Mesenchymal stem cell (in vitro differentiated cells and primary cell): ENCODE results near the gene XAB2.

Experiments used
- DNase-seq: peaks from one replicate; pipeline ENCODE4 v3.0.0-alpha.2; 2013
- H2AFZ ChIP-seq: one replicate; pipeline ENCODE4 v1.6.1; 2013; ENCODE audit warnings: low read depth, mild to moderate bottlenecking, control low read depth, inconsistent platforms, low read length, moderate library complexity
- H2AK5ac ChIP-seq: 2 replicates; pipeline ENCODE4 v1.6.1; 2013; ENCODE audit warnings: low read length, moderate library complexity, mild to moderate bottlenecking, inconsistent platforms; ENCODE audit not compliant: severe bottlenecking
- H2BK120ac ChIP-seq: one replicate; pipeline ENCODE4 v1.6.1; 2013; ENCODE audit warnings: low read depth, mild to moderate bottlenecking, inconsistent platforms, low read length, moderate library complexity
- H2BK12ac ChIP-seq, 2 experiments: one replicate each; pipeline ENCODE4 v1.6.1; 2013; ENCODE audit warnings: inconsistent platforms in 2 of 2, low read length in 2 of 2, mild to moderate bottlenecking in 2 of 2, moderate library complexity in 2 of 2, control low read depth in 1 of 2
- H2BK15ac ChIP-seq: one replicate; pipeline ENCODE4 v1.6.1; 2013; ENCODE audit warnings: mild to moderate bottlenecking, low read depth, inconsistent platforms; ENCODE audit not compliant: poor library complexity, severe bottlenecking
- H2BK5ac ChIP-seq: 2 replicates; pipeline ENCODE4 v1.6.1; 2013; ENCODE audit warnings: low read depth, mild to moderate bottlenecking, low read length, control low read depth, inconsistent platforms; ENCODE audit not compliant: poor library complexity, severe bottlenecking
- H3K14ac ChIP-seq, 2 experiments: one replicate each; pipeline ENCODE4 v1.6.1; 2013; ENCODE audit warnings: inconsistent platforms in 2 of 2, low read length in 2 of 2, control low read depth in 1 of 2, mild to moderate bottlenecking in 1 of 2, moderate library complexity in 1 of 2
- H3K18ac ChIP-seq, 2 experiments: one replicate each; pipeline ENCODE4 v1.6.1; 2013; ENCODE audit warnings: inconsistent platforms in 2 of 2, low read length in 2 of 2, control low read depth in 1 of 2, low read depth in 1 of 2, mild to moderate bottlenecking in 1 of 2
- H3K23ac ChIP-seq, 2 experiments: one replicate each; pipeline ENCODE4 v1.6.1; 2013; ENCODE audit warnings: inconsistent platforms in 2 of 2, low read length in 2 of 2, mild to moderate bottlenecking in 2 of 2, moderate library complexity in 2 of 2, control low read depth in 1 of 2
- H3K27ac ChIP-seq: 2 replicates; pipeline ENCODE4 v1.5.1; 2013; ENCODE audit warnings: mild to moderate bottlenecking, moderate library complexity, low read length, control low read depth, inconsistent platforms; ENCODE audit not compliant: poor library complexity, severe bottlenecking
- H3K27me3 ChIP-seq, 2 experiments: 2 replicates each; pipeline versions ENCODE4 v1.6.1 to v1.7.0; 2013; ENCODE audit warnings: low read length in 2 of 2, mild to moderate bottlenecking in 2 of 2, moderate library complexity in 2 of 2, control low read depth in 1 of 2, inconsistent platforms in 1 of 2; ENCODE audit not compliant: control insufficient read depth in 1 of 2, insufficient read depth in 1 of 2
- H3K36me3 ChIP-seq, 2 experiments: 2 replicates each; pipeline versions ENCODE4 v1.6.1 to v1.7.0; 2013; ENCODE audit warnings: low read length in 2 of 2, control low read depth in 1 of 2, inconsistent platforms in 1 of 2, low read depth in 1 of 2, mild to moderate bottlenecking in 1 of 2; ENCODE audit not compliant: insufficient read depth in 2 of 2, control insufficient read depth in 1 of 2
- H3K4ac ChIP-seq, 2 experiments: one replicate each; pipeline ENCODE4 v1.6.1; 2013; ENCODE audit warnings: inconsistent platforms in 2 of 2, low read length in 2 of 2, mild to moderate bottlenecking in 2 of 2, moderate library complexity in 2 of 2, control low read depth in 1 of 2, low read depth in 1 of 2
- H3K4me1 ChIP-seq: 2 replicates; pipeline ENCODE4 v1.6.1; 2013; ENCODE audit warnings: low read depth, low read length, control low read depth; ENCODE audit not compliant: control insufficient read depth, insufficient read depth
- H3K4me2 ChIP-seq: 2 replicates; pipeline ENCODE4 v1.6.1; 2013; ENCODE audit warnings: low read length, mild to moderate bottlenecking, inconsistent platforms; ENCODE audit not compliant: poor library complexity, severe bottlenecking
- H3K4me3 ChIP-seq, 2 experiments: 2 replicates each; pipeline versions ENCODE4 v1.5.1 to v1.7.0; 2013; ENCODE audit warnings: low read length in 2 of 2, mild to moderate bottlenecking in 2 of 2, control low read depth in 1 of 2, low read depth in 1 of 2; ENCODE audit not compliant: insufficient read depth in 1 of 2
- H3K79me1 ChIP-seq: replicated peaks from 2 replicates; pipeline ENCODE4 v1.6.1; 2013; ENCODE audit warnings: mild to moderate bottlenecking, control low read depth, low read length, inconsistent platforms; ENCODE audit not compliant: poor library complexity, severe bottlenecking
- H3K9ac ChIP-seq: 2 replicates; pipeline ENCODE4 v1.7.0; 2013; ENCODE audit warnings: mild to moderate bottlenecking, low read length, moderate library complexity
- H3K9me3 ChIP-seq: 2 replicates; pipeline ENCODE4 v1.7.0; 2013; ENCODE audit warnings: mild to moderate bottlenecking, low read length; ENCODE audit not compliant: control insufficient read depth
- H4K8ac ChIP-seq: one replicate; pipeline ENCODE4 v1.6.1; 2013; ENCODE audit warnings: inconsistent platforms, mild to moderate bottlenecking, low read length, moderate library complexity
- H4K91ac ChIP-seq: one replicate; pipeline ENCODE4 v1.6.1; 2013; ENCODE audit warnings: mild to moderate bottlenecking, low read length, inconsistent platforms
- WGBS: methylation state at CpG from one replicate; pipeline ENCODE4 v1.1.7; 2013; ENCODE audit warnings: mixed read lengths; 5-methylcytosine and 5-hydroxymethylcytosine counted together

XAB2 gene

DNA sequence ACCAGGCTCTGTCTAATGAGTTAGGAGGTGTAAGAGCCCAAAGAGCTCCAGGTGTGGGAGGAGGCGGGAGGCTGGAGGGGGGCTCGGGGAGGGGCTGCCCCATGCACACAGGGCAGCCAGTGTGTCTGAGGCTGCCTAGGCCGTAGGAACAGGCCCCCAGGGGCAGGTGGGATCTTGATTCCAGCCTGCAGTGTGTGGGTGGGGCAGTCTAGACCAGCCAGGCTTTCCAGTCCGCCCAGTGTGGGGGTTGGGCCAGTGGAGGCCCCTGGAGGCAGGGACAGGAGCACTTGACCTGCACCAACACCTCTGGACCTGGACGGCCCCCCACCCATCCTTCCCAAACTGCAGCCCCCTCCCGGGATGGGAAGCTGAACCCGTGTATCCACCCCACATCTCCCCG lies 39.1 kb downstream of the XAB2 start:
- Histone ChIP-seq H3K14ac (no peak overlapping the region), H2BK15ac (no peak overlapping the region), H3K27me3 (peaks cover 14 to 36% of the 10 kb centered on the region in 2 experiments), H3K9me3 (no peaks in the 10 kb centered on the region), H3K4me1 (no peaks in the 10 kb centered on the region), H2BK5ac (no peak overlapping the region), H3K79me1 (no peaks in the 10 kb centered on the region), H3K18ac (no peak overlapping the region), H4K91ac (no peak overlapping the region), H2BK12ac (no peak overlapping the region), H3K4me3 (no peak overlapping the region), H2AK5ac (no peak overlapping the region), H3K4me2 (no peak overlapping the region), H3K9ac (no peak overlapping the region), H2BK120ac (no peak overlapping the region), H2AFZ (no peak overlapping the region), H3K4ac (no peak overlapping the region), H3K27ac (no peak overlapping the region), H4K8ac (no peak overlapping the region), H3K23ac (no peak overlapping the region), H3K36me3 (no peaks in the 10 kb centered on the region)
- no peak for DNase-seq
- WGBS = 77% methylated on average over 8 of the region's 8 CpGs

GRCh38 chr19:7589822-7590221 lies 39.5 kb downstream of the XAB2 start:
- no peak overlapping the region for H2AK5ac ChIP-seq
- H4K91ac ChIP-seq = no peak overlapping the region
- H3K4ac ChIP-seq = no peak overlapping the region
- no peak for DNase-seq
- no peaks in the 10 kb centered on the region for H3K4me1 ChIP-seq
- no peak overlapping the region for H3K27ac ChIP-seq
- no peak overlapping the region for H3K18ac ChIP-seq
- H3K79me1 ChIP-seq = no peaks in the 10 kb centered on the region
- H2BK15ac ChIP-seq = no peak overlapping the region
- no peaks in the 10 kb centered on the region for H3K9me3 ChIP-seq
- 80% methylated on average over 6 of the region's 7 CpGs for WGBS
- no peak overlapping the region for H2BK12ac ChIP-seq
- H3K36me3 ChIP-seq = no peaks in the 10 kb centered on the region
- no peak overlapping the region for H3K4me3 ChIP-seq
- no peak overlapping the region for H2BK5ac ChIP-seq
- no peak overlapping the region for H3K23ac ChIP-seq
- H3K27me3 ChIP-seq = peaks cover 9 to 32% of the 10 kb centered on the region in 2 experiments
- no peak overlapping the region for H3K4me2 ChIP-seq
- H2AFZ ChIP-seq = no peak overlapping the region
- no peak overlapping the region for H3K14ac ChIP-seq
- H2BK120ac ChIP-seq = no peak overlapping the region
- no peak overlapping the region for H3K9ac ChIP-seq
- no peak overlapping the region for H4K8ac ChIP-seq

DNA sequence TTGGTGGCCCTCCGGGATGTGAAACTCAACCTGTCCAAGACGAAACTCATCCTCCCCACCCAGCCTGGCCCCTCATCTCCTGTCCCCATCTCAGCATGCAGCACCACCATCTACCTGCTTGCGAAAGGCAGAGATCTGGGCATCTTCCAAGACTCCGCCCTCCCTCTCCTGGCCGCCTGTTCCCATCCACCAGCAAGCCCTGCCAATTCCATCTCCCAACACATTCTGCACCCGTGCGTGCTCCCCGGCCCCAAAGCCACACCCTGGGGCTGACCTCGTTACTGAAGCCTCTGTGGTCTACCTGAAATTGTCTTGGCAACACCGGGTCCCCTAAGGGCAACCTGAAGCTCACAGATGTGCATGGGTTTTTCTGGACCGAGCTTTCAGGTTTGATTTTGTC lies 46.9 kb downstream of the XAB2 start:
- 60% methylated on average over 11 of the region's 11 CpGs for WGBS

GRCh38 chr19:7579182-7579581 lies 50.2 kb downstream of the XAB2 start:
- no peaks in the 10 kb centered on the region for H3K4me1 ChIP-seq
- H3K23ac ChIP-seq = no peak overlapping the region
- DNase-seq = no peak
- no peaks in the 10 kb centered on the region for H3K9me3 ChIP-seq
- no peak overlapping the region for H3K9ac ChIP-seq
- no peak overlapping the region for H2BK15ac ChIP-seq
- no peak overlapping the region for H2AFZ ChIP-seq
- H3K18ac ChIP-seq = no peak overlapping the region
- H3K79me1 ChIP-seq = no peaks in the 10 kb centered on the region
- H2BK5ac ChIP-seq = no peak overlapping the region
- WGBS = 78% methylated on average over 6 of the region's 6 CpGs
- no peak overlapping the region for H4K91ac ChIP-seq
- H2BK12ac ChIP-seq = no peak overlapping the region
- H3K27me3 ChIP-seq = peaks cover 20 to 24% of the 10 kb centered on the region in 2 experiments
- no peak overlapping the region for H3K14ac ChIP-seq
- H3K36me3 ChIP-seq = no peaks in the 10 kb centered on the region
- H4K8ac ChIP-seq = no peak overlapping the region
- no peak overlapping the region for H3K4me3 ChIP-seq
- no peak overlapping the region for H2AK5ac ChIP-seq
- H3K27ac ChIP-seq = no peak overlapping the region
- no peak overlapping the region for H2BK120ac ChIP-seq
- no peak overlapping the region for H3K4me2 ChIP-seq
- H3K4ac ChIP-seq = no peak overlapping the region

More for the DNA sequence above, 46.9 kb downstream of the XAB2 start:
- Histone ChIP-seq H3K36me3 (no peaks in the 10 kb centered on the region), H2BK5ac (no peak overlapping the region), H2AFZ (no peak overlapping the region), H2BK12ac (no peak overlapping the region), H3K27ac (no peak overlapping the region), H3K9me3 (no peaks in the 10 kb centered on the region), H3K9ac (no peak overlapping the region), H3K79me1 (no peaks in the 10 kb centered on the region), H3K4ac (no peak overlapping the region), H3K4me1 (no peaks in the 10 kb centered on the region), H3K27me3 (peaks cover 15 to 20% of the 10 kb centered on the region in 2 experiments), H3K18ac (no peak overlapping the region), H3K14ac (no peak overlapping the region), H4K91ac (no peak overlapping the region), H3K23ac (no peak overlapping the region), H4K8ac (no peak overlapping the region), H2BK120ac (no peak overlapping the region), H3K4me2 (no peak overlapping the region), H3K4me3 (no peak overlapping the region), H2AK5ac (no peak overlapping the region), H2BK15ac (no peak overlapping the region)
- no peak for DNase-seq
